ENCODE measurements around the gene ST3GAL6.

ST3GAL6 gene

DNA sequence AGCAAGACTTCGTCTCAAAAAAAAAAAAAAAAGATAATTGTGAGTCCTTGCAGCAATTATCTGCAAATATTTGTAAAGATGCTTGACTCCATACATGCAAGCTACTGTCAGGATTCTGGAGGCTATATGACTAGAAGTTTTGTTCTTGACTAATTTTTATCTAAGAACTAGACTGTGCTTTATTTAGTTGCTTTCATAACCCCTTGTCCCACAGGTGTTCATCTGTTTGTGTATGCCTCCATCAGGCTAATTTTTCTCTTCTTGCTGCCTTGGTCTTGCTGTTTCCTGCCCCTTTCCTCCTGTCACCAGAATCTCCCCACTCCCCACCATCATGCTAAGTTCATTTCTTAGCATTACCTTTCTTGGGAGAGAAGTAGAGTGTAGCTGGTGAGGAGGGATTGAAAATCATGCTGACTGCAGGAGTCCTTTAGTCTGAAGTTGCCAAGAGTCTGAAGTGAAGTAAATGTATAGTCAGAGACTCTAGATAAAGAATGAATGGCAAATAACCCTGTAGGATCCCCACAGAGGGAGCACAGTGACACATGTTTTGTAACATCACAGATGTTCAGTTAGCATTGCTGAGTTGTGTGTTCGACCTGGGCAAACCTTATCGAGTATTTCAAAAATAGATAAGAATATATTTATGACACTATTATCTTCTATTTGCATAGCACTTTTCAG lies 12.5 kb downstream of the ST3GAL6 start:
- DNase-seq = no peak

GRCh38 chr3:98776140-98776493 lies 13.0 kb downstream of the ST3GAL6 start:
- DNase-seq = no peak

- DNase-seq = no peak
These were observed 14.1 kb downstream of the ST3GAL6 start for GRCh38 chr3:98777286-98777685.

GRCh38 chr3:98777801-98778220 lies 14.7 kb downstream of the ST3GAL6 start:
- DNase-seq = no peak

GRCh38 chr3:98778383-98778782 lies 15.2 kb downstream of the ST3GAL6 start:
- DNase-seq = no peak

DNA sequence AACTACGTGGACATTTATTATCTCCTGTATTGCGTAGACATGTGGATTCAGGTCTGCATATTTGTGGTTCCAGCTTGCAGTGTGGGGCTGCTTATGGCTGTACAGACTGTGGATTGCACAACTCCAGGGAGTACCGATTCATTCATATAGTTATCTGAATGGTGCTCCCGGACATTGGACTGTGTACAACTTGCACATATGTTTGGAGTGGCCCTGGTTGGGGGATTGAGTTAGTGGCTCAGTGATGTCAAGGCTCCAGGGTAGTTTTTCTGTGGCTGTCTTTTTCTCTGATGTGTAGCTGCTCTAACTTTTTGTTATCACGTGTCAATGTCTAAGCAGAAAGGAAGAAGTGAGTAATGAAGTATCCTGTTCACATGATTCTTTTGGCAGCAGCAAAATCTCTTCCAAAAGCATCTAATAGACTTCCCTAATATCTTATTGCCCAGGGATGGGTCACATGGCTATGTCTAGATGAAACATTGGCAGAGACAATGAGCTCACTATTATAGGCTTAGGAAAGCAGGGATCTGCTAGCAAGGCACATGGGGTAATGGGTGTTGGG lies 15.8 kb downstream of the ST3GAL6 start:
- peak in 1 of 56 donors; percentile 23 for DNase-seq

- peak in 7 of 56 donors; percentile 13 to 61 (median 30) for DNase-seq
These were observed 16.6 kb downstream of the ST3GAL6 start for GRCh38 chr3:98779541-98780335.

DNA sequence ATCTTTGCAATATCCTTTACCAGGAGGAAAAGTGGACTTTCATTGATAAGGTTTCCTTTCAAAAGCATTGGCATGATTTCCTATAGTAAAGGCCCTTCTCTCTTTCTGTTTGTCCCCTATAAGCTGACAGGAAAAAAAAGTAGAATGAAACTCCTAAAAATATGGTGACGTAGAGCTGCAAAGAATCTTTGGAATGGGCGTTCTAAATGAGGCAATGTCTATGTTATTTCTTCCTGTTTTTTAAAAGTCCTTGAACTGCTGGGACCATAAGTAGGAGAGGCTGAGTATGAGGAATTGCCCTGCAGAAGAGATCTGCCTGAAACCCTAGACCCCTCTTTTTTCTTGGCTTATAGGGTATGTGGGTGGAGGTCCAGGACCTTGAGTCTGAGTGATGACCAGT lies 17.2 kb downstream of the ST3GAL6 start:
- no peak for DNase-seq

DNA sequence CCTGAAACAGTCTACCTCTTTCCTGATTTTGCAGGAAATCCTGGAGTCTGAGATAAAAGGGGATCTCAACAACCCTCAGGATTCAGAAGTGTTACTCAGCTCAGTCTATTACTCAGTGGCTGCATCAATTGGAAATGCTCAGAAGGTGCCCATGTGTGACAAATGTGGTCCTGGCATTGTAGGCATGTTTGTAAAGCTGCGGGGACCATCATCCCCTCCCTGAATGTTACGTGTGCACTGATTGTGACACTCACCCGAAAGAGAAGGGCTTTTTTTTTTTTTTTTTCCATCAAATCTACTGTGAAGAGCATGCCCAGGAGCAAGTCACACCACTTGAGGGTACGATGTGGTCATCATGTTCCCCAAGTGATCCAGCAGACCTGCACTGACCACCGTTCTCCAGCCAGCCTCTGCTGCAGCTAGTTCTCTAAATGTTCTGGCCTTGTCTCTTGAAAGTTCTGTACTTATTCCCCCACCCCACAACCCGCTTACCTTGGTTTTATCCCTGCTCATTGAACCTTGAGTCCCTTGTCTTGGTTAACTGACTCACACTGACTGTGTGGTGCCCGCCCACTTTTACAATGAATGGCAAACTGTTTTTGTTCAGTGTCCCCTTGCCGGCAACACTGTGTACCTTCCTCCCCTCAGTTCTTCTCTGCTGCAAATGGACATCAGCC lies 19.8 kb downstream of the ST3GAL6 start:
- DNase-seq = no peak

DNA sequence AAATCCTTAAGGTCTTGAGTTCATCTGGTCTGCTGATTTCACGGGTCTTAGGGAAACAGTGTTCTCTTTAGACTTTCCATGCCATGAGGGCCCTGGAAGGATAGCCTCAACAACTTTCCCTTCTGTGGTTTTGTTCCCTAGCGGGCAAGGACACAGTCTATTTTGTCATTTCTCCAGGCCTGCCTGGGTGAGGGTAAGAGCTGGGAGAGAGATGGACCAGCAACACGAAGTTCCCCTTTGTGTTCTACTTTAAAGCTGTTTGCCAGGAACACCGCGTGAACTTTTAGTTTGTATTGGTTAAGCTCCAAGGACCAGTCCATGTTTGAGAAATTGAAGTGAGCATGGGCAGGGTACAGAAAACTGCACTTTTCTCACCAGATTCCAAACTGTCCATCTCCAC lies 20.9 kb downstream of the ST3GAL6 start:
- no peak for DNase-seq

- no peak for DNase-seq
These were observed 21.8 kb downstream of the ST3GAL6 start for GRCh38 chr3:98784666-98785600.

DNA sequence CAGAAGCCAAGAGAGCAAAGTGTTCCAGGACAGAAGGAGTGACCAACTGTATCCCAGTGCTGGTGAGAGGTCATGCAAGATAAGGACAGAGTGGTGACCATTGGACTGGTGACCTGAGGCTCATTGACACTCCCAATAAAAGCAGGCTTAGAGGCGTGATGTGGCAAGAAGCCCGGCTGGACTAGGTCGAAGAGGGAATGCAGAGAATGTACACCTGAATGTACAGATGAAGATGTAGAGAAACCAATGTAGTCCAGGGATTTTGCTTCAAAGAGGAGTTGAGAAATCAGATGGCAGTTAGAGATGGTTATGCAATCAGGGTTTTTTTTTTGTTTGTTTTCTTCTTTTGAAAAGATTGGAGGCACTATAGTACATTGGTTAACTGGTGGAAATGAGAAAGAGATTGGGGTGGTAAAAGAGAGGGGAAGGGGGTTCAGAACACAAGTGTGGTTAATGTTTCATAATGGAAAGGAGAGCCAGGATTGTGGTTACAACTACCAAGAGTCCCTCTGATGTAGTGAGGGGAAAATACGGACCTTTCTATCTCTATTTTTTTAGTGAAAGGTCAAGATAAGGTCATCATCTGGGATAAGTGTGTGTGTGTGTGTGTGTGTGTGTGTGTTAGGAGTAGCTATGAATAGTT lies 23.3 kb downstream of the ST3GAL6 start:
- no peak for DNase-seq

DNA sequence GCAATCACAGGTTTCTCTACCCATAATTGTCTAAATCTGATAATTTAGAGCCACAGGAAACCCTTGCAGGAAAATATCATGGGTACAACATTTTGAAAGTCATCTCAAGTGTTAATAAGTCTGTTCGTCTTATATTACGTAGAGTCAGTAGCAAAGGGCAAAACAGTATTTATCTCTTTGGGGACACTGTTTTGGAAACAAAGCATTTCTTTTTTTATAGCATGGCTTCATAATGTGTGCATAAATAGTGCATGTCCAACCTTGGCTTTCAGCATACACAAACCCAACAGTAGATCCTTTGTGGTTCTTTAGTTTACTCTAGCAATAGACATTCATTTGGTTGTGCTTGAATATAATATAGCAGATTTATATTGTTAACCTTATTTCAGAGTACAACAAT lies 24.0 kb downstream of the ST3GAL6 start:
- no peak for DNase-seq

DNA sequence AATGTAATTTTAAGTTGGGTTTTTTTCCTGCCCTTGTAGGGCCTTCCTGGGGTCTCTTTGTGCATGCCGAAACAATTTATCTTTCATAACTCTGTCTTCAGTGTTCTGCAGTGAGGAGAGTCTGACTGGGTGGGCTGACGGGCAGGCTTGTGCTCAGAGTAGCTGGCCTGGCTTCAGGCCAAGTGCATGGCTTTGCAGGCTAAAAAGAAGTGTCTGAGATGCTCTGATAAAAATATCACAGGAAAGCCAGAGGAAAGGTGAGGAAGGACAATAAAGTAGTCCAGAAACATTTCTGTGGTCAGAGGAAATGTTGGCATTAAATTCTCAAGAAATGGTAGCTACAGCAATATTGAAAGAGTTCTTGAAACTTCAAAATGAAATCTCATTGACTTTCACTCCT lies 25.5 kb downstream of the ST3GAL6 start:
- DNase-seq = peak in 6 of 56 donors; percentile 6 to 49 (median 16)

GRCh38 chr3:98791341-98792325 lies 28.5 kb downstream of the ST3GAL6 start:
- DNase-seq = no peak

- no peak for DNase-seq
These were observed 30.8 kb downstream of the ST3GAL6 start for GRCh38 chr3:98793971-98794370.

DNA sequence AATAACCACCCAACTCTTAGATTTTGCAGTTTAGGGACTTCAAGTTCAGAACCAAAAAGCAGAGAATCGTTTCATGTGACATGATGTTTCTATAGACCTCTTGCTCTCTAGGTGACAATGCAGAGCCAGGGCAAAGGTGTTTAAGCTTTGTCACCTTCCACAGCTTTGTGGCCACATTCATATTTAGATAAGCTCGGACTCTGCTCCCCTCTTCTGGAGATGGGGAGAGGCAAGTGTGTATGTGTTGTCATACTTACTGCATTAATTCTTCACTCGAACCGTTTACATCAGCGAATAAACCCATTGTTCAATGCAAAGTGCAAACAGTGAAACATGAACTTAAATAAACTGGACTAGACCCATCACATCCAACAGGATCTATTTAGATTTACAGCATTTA lies 33.2 kb downstream of the ST3GAL6 start:
- no peak for DNase-seq

DNA sequence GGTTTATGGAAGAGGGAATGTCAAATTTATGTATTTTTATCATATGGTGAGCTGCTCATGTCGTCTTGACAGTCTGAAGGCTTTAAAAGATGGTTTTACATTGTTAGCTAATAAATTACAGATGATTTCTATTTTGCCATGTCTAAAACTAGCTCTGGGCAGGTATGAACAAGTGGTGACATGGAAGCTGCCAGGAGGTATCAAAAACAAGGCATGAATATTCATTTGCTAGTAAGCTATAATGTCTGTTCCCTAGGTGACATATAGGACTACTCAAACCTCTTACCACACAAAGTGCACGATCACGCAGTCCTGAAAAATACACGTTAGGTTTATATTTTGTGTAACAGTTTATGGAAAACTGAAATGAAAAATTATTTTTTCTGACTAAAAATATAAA lies 34.8 kb downstream of the ST3GAL6 start:
- DNase-seq = no peak

DNA sequence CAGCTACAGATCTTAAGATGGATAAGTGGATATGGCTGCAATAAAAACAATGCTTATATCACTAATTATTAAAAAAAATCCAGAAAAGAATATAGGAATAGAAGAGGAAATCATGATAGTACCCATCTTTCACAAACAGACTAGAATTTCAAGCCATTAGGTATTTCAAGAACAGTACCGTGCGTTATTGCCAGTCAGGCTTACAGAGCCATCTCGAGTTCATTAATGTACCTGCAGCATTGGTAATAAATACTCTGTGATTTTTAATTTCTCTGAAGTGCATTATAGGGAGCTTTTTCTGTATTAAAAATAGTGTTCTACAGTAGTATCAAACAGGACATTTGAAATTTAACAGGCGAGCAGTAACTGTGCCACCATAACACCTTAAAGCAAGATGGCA lies 35.7 kb downstream of the ST3GAL6 start:
- no peak for DNase-seq

All from amygdala (tissue), 56 donors.